Upper lobe of right lung (tissue), 1 donor: ENCODE results near the gene ZNF467. TPM values are rescaled to one million over a fixed set of nuclear protein-coding genes. Genes with fewer than 3 reads are reported as not detected.
A peak's percentile ranks its signal among the peaks of the same experiment; 100 is the strongest.

ENCODE experiments used
- ATAC-seq: fragments of 200-7000 bp; cut with Tn5 transposase; one replicate; pipeline ENCODE4 v1.9.1; 2020; ENCODE audit warnings: mild to moderate bottlenecking, moderate library complexity
- DNase-seq: peaks from one replicate; pipeline ENCODE4 v3.0.0-alpha.2; 2020
- H3K27ac ChIP-seq: fragments of 200-600 bp; one replicate; pipeline ENCODE4 v1.8.0; 2022
- H3K27me3 ChIP-seq: fragments of 200-600 bp; one replicate; pipeline ENCODE4 v1.8.0; 2022; ENCODE audit warnings: mild to moderate bottlenecking
- H3K36me3 ChIP-seq: fragments of 200-600 bp; one replicate; pipeline ENCODE4 v1.8.0; 2022
- H3K4me1 ChIP-seq: fragments of 200-600 bp; one replicate; pipeline ENCODE4 v1.8.0; 2022
- H3K4me3 ChIP-seq: fragments of 200-600 bp; one replicate; pipeline ENCODE4 v1.8.0; 2022; ENCODE audit warnings: mild to moderate bottlenecking
- H3K9me3 ChIP-seq: fragments of 200-600 bp; one replicate; pipeline ENCODE4 v1.8.0; 2022
- intact Hi-C: fragments of 100-400 bp; cut with DNase I; formaldehyde crosslinking; loops from one replicate; pipeline ENCODE4 v1.11.0; 2022
- total RNA-seq: library from RNA; stranded (reverse); fragmentation: NEBNext Ultra II Directional; extraction: Animal tissue kit (Norgen Biotek cat#: 25700); gene quantifications from one replicate; pipeline ENCODE4 v1.2.1, GENCODE V29; 2021
- TF ChIP-seq, protein P1 (sequence below): fragments of 200-600 bp; IDR thresholded peaks from one replicate; pipeline ENCODE4 v1.8.0; 2022; ENCODE audit warnings: antibody characterized with exemption
- donor health status: DM: no; HTN: yes; CAD: no; lungs with severe emphysema.

Gene ZNF467
- total RNA-seq, 1 donor from 2014 or later = 35.3 TPM

GRCh38 chr7:149720372-149721083 lies 52.9 kb downstream of the ZNF467 start:
- intact Hi-C loops = no loop called here
- Histone ChIP-seq H3K36me3 (peaks cover 19% of the 10 kb centered on the region), H3K9me3 (no peaks in the 10 kb centered on the region), H3K4me3 (no peak overlapping the region), H3K27ac (no peak overlapping the region), H3K27me3 (no peaks in the 10 kb centered on the region), H3K4me1 (no peaks in the 10 kb centered on the region)
- TF ChIP-seq, protein P1, sequence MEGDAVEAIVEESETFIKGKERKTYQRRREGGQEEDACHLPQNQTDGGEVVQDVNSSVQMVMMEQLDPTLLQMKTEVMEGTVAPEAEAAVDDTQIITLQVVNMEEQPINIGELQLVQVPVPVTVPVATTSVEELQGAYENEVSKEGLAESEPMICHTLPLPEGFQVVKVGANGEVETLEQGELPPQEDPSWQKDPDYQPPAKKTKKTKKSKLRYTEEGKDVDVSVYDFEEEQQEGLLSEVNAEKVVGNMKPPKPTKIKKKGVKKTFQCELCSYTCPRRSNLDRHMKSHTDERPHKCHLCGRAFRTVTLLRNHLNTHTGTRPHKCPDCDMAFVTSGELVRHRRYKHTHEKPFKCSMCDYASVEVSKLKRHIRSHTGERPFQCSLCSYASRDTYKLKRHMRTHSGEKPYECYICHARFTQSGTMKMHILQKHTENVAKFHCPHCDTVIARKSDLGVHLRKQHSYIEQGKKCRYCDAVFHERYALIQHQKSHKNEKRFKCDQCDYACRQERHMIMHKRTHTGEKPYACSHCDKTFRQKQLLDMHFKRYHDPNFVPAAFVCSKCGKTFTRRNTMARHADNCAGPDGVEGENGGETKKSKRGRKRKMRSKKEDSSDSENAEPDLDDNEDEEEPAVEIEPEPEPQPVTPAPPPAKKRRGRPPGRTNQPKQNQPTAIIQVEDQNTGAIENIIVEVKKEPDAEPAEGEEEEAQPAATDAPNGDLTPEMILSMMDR = no peak
- DNase-seq (peak; percentile 64), ATAC-seq (peak; percentile 42)

- TF ChIP-seq, protein P1 = no peak
- Histone ChIP-seq H3K36me3 (peaks cover 19% of the 10 kb centered on the region), H3K9me3 (no peaks in the 10 kb centered on the region), H3K4me3 (no peak overlapping the region), H3K4me1 (no peaks in the 10 kb centered on the region), H3K27ac (no peak overlapping the region), H3K27me3 (no peaks in the 10 kb centered on the region)
- no peak for ATAC-seq
- intact Hi-C loops = no loop called here
- DNase-seq = peak; percentile 39
These were observed 53.5 kb downstream of the ZNF467 start for GRCh38 chr7:149719912-149720335.

GRCh38 chr7:149719050-149719899 lies 54.1 kb downstream of the ZNF467 start:
- Histone ChIP-seq H3K36me3 (peaks cover 19% of the 10 kb centered on the region), H3K4me3 (no peak overlapping the region), H3K27me3 (no peaks in the 10 kb centered on the region), H3K9me3 (no peaks in the 10 kb centered on the region), H3K4me1 (no peaks in the 10 kb centered on the region), H3K27ac (no peak overlapping the region)
- ATAC-seq (no peak), DNase-seq (peak; percentile 53)
- intact Hi-C loops = no loop called here
- TF ChIP-seq, protein P1 = no peak

DNA sequence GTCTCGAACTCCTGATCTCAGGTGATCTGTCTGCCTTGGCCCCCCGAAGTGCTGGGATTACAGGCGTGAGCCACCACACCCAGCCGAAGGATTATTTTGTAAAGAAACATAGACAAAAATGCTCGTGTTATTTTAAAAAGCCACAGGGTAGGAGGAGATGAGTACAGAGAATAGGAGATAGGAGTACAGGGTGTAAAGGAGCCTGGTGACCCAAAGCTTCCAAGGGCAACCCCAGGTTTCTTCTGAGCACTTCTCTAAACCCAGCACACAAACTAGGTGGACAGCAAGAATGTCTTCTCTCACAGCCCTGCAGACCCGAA lies 54.7 kb downstream of the ZNF467 start:
- DNase-seq = peak; percentile 40
- no peaks in the 10 kb centered on the region for H3K27me3 ChIP-seq
- H3K4me1 ChIP-seq = peaks cover 6% of the 10 kb centered on the region
- no peak overlapping the region for H3K27ac ChIP-seq
- ATAC-seq = no peak
- H3K4me3 ChIP-seq = no peak overlapping the region
- peaks cover 15% of the 10 kb centered on the region for H3K36me3 ChIP-seq
- TF ChIP-seq, protein P1 = no peak
- H3K9me3 ChIP-seq = no peaks in the 10 kb centered on the region
- intact Hi-C loops = no loop called here

DNA sequence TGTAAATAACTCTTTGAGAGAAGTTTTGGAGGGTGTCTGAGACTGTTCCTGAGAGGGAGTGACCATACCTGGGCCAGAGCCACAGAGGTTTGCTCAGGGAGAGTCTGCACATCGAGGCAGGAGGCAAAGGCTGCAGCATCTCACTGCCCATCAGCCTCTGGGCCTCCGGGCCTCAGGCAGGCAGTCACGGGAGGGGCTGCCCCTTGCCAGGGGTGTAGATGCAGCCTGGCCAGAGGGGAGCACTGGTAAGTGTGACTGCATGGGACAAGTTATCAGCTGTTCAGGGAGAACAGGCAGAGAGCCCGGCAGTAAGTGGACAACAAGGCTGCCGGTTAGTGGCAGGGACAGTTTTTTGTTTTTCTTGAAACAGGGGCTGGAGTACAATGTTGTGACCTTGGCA lies 55.9 kb downstream of the ZNF467 start:
- DNase-seq (peak; percentile 27), ATAC-seq (no peak)
- intact Hi-C loops = no loop called here
- Histone ChIP-seq H3K27me3 (no peaks in the 10 kb centered on the region), H3K4me3 (no peak overlapping the region), H3K36me3 (peaks cover 5% of the 10 kb centered on the region), H3K4me1 (peaks cover 7% of the 10 kb centered on the region), H3K27ac (no peak overlapping the region), H3K9me3 (no peaks in the 10 kb centered on the region)
- TF ChIP-seq, protein P1 = no peak
